HepG2 (cell line): ENCODE results near the gene SNRPD3.

ENCODE experiments used
- ATF1 ChIP-seq: IDR thresholded peaks from 2 replicates; pipeline ENCODE4 v1.6.1; 2016; ENCODE audit warnings: mild to moderate bottlenecking, control low read depth
- MIER3 ChIP-seq: IDR thresholded peaks from 2 replicates; pipeline ENCODE4 v1.6.1; 2016; ENCODE audit warnings: missing compliant biosample characterization, borderline replicate concordance
- ZNF280B ChIP-seq: sonication (generic); formaldehyde crosslinking; IDR thresholded peaks from 2 replicates; pipeline ENCODE4 v1.5.0; 2020; ENCODE audit warnings: missing genetic modification reagents, mild to moderate bottlenecking, borderline replicate concordance

GRCh38 chr22:24601217-24602104 is 45.7 kb downstream of the SNRPD3 start:
- TF ChIP-seq MIER3 (no peak), ATF1 (CRISPR knock-in tag) (no peak), ZNF280B (CRISPR knock-in tag) (no peak; the same call in 1 of the 2 replicates)
